NOMO-1 treated with DMSO at 0.1 percent for 48 hours (cell line): ENCODE results near the gene TTC32.

ENCODE experiments used
- DNase-seq: peaks from one replicate; lab custom pipeline; 2025; ENCODE audit not compliant: unreplicated experiment; lab: John Stamatoyannopoulos, UW

The TTC32 gene

GRCh38 chr2:19854596-19855541 lies 46.9 kb downstream of the TTC32 start:
- no peak for DNase-seq

- DNase-seq: no peak
These were observed 50.6 kb downstream of the TTC32 start for GRCh38 chr2:19851116-19851695.

DNA sequence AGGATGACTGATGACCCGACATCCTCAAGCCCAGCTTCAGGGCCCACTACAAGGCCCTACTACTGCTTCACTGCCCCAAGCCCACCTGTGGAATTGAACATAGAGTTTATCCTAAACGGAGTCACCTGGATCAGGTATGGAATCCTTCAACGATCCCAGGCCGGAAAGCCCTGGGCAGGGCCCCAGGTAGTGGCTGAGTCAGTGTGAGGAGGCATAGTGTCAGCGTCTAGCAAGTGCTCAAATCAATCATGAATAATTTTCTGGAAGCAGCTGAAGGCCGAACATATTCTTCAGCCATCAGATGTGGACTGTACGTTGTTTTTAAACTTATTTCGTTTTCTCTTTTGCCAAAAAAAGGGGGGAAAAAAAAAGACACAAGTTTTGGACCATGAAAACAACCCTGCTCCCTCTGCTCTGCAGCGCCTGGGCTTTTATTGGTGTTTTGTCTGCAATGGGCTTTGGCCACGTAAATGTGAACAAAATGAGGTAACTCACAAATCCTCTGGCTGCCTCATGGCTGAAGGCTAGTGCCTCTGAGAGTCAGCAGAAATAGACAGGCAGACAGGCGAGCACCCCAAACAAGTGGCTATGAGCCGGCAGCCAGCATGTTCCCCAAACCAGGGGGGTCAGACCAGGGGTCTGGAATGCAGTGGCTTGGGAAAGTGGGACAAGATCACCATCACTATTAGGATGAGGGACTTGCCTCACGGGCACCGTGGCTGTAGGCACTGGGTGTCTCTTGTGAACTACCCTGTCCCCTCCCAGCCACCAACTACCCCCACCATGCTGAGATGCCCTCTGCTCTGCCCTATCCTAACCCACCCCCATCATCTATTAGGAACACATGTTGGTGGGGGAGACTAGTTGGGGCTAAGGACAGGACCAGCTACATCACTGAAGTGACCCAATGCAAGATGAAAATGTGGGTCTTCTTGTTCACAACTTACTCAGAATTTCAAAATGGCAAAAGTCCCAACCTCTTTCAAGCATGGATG lies 51.4 kb downstream of the TTC32 start:
- no peak for DNase-seq

GRCh38 chr2:19848952-19849351 lies 52.8 kb downstream of the TTC32 start:
- DNase-seq: no peak

DNA sequence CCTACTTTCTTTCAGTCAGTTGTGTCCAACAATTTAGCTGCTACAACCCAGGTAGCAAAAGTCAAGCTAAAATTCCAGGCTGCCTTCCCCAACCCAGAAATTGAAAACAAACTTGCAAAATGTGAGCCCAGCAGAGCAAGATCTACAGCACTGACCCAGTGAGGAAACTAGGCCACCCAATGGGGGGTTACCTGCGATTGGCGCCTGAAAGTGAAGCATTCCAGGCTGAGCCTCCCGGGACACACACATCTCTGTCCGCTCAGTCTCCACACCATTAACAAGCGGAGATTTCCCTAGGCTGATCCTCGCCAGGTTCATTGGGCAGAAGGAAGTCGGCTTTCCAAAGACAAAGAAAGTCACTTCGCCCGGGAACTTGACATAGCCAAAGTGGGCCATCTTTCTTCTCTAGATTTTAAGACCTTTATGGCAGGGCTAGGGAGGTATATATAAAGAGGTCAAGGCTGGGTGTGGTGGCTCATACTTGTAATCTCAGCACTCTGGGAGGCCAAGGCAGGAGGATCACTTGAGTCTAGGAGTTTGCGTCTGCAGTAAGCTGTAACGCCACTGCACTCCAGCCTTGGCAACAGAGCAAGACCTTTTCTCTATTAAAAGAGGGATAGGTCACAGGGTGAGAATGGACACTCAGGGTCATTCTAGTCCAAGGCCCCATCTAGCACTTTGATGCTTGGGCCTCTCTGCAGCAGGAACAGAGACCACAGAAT lies 53.6 kb downstream of the TTC32 start:
- DNase-seq: no peak

DNA sequence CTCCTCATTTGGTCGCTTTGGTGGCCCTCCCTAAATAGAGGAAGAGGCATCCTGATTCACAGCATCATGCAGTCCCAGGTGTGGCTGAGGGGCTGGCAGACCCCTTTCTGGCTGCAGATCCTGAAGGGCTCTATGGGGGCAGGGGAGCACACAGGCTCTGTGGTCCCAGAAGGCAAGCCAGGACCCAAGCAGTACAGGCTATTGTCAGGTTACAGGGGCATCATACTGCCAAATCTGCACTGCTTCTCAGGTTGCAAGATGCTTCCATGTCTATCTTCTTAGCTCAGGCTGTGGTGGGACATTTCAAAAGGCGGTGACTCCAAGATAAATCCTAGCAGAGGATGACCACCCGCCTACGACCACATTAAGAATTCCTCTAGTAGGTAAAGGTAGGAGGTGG lies 54.3 kb downstream of the TTC32 start:
- DNase-seq: no peak
